Mononuclear cell (primary cell): ENCODE data around the gene BUD23. TPM values are rescaled to one million over a fixed set of nuclear protein-coding genes. Genes with fewer than 3 reads are reported as not detected.
A peak's percentile ranks its signal among the peaks of the same experiment; 100 is the strongest.
"Not testable (repeated sequence)": the region's sequence is repeated elsewhere in the genome, so short reads cannot be mapped to it uniquely, and the experiment has no call there.

Experiments
- H3K27me3 ChIP-seq: 2 replicates; pipeline ENCODE4 v1.6.0; 2011; ENCODE audit warnings: low read length, control low read depth; ENCODE audit not compliant: insufficient read depth
- H3K4me1 ChIP-seq: 2 replicates; pipeline ENCODE4 v1.5.1; 2011; ENCODE audit warnings: mild to moderate bottlenecking, low read length, control low read depth; ENCODE audit not compliant: insufficient read depth
- H3K4me3 ChIP-seq: 2 replicates; pipeline ENCODE4 v1.5.1; 2011; ENCODE audit warnings: mild to moderate bottlenecking, low read length, moderate library complexity
- H3K9me3 ChIP-seq: 2 replicates; pipeline ENCODE4 v1.5.1; 2011; ENCODE audit warnings: low read depth, mild to moderate bottlenecking, control low read depth, low read length
- total RNA-seq: library from RNA; depleted of rRNA; stranded (reverse); fragments of >200 nt; gene quantifications from one replicate; pipeline ENCODE4 v1.2.3, GENCODE V29; 2012

The BUD23 gene
- total RNA-seq, 1 donor = 31.7 TPM

GRCh38 chr7:73718438-73718881 lies 35.1 kb downstream of the BUD23 start:
- Histone ChIP-seq H3K27me3 (peaks cover 41% of the 10 kb centered on the region), H3K4me1 (peaks cover 35% of the 10 kb centered on the region), H3K4me3 (peak overlapping the region; percentile 54), H3K9me3 (no peaks in the 10 kb centered on the region)

DNA sequence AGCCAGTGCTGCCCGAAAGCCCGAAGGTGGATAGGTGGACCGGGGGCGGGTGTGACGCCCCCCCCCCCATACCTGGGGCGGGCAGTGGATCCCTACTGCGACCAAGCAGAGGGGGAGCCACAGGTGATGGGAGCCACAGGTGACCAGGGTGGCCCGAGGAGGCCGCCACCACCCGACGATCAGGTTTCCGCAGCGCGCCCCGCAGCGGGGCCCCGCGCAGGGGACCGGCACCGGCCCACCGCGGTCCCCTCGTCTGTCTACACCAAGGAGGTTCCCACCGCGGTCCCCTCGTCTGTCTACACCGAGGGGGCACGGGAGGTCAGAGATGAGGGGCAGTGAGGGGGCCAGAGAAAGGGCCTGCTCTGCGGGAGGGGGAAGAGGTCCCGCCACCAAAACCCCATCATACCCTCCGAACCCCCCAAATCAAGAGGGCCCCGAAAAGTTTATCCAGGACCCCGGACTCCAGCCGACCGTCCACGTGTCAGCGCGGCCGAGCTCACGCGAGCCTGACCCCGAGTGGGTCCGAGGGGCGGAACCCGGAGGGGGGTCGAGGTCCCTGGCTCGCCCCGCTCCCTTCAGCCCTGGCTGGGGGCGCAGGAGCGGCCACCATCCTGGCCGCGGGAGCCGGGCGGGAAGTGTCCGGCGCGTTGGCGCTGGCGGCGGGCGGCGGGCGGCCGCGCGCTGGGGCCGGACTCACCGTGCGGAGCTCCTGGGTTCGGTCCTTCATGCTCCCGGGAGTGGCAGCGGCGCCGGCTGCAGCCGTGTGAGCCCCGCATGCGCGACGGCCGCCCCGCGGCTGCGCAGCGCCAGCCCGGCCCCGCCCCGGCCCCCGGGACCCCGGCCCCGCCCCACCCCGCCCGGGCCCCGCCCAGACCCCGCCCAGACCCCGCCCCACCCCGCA lies 35.8 kb downstream of the BUD23 start, which contains the start of gene STX1A:
STX1A (minus strand) TSS at position 765 of the 901 bp plus-strand sequence; CDS start at position 727, 38 bp downstream.
- Histone ChIP-seq H3K27me3 (peaks cover 36% of the 10 kb centered on the region), H3K4me3 (peak within 1 kb of the TSS; percentile 54)

GRCh38 chr7:73719806-73720169 lies 36.4 kb downstream of the BUD23 start:
- peaks cover 36% of the 10 kb centered on the region for H3K27me3 ChIP-seq
- H3K4me3 ChIP-seq = no peak overlapping the region

More for the DNA sequence above, 35.8 kb downstream of the BUD23 start, which contains the start of gene STX1A:
- Histone ChIP-seq H3K4me1 (peaks cover 35% of the 10 kb centered on the region), H3K9me3 (no peaks in the 10 kb centered on the region)

GRCh38 chr7:73720443-73720842 lies 37.0 kb downstream of the BUD23 start:
- H3K27me3 ChIP-seq = peaks cover 34% of the 10 kb centered on the region
- H3K4me1 ChIP-seq = peaks cover 35% of the 10 kb centered on the region
- H3K9me3 ChIP-seq, H3K4me3 ChIP-seq: not testable (repeated sequence)

More at GRCh38 chr7:73719806-73720169, 36.4 kb downstream of the BUD23 start:
- Histone ChIP-seq H3K4me1 (peaks cover 35% of the 10 kb centered on the region), H3K9me3 (no peaks in the 10 kb centered on the region)

DNA sequence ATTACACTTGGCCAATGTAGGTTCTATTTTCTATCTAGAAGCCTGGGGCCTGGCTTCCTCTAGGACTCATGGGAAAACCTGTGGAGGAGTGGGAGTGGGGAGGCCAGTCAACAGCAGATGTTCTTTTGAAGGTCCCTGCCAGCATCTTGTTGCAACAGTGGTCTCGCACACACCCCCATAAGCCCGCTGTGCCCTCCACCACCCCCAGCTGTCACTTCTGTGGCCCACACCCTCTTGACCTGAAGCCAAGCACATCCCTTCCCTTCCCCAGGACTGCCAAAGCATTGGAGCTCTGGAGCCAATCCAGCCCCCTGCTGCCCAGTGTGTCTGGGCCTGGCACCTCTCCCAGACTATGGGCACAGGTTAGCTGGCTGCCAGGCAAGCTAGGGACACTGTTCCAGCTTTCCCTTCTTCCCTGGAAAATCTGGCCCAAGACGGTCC lies 38.0 kb downstream of the BUD23 start:
- Histone ChIP-seq H3K27me3 (peaks cover 31% of the 10 kb centered on the region), H3K4me1 (peaks cover 34% of the 10 kb centered on the region), H3K4me3 (no peak overlapping the region)

DNA sequence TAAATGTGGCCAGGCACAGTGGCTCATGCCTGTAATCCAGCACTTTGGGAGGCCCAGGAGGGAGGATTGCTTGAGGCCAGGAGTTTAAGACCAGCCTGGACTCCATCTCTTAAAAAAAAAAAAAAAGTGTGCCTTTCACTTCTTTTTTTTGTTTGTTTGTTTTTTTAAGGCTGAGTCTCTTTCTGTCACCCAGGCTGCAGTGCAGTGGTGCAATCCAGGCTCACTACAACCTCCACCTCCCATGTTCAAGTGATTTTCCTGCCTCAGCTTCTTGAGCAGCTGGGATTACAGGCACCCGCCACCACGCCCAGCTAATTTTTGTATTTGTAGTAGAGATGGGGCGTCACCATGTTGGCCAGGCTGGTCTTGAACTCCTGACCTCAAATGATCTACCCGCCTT lies 38.8 kb downstream of the BUD23 start:
- peaks cover 32% of the 10 kb centered on the region for H3K27me3 ChIP-seq
- H3K4me3 ChIP-seq, H3K9me3 ChIP-seq: not testable (repeated sequence)

More for the DNA sequence above, 38.0 kb downstream of the BUD23 start:
- no peaks in the 10 kb centered on the region for H3K9me3 ChIP-seq

GRCh38 chr7:73722785-73723184 lies 39.4 kb downstream of the BUD23 start:
- Histone ChIP-seq H3K4me1 (peaks cover 21% of the 10 kb centered on the region), H3K4me3 (no peak overlapping the region), H3K9me3 (no peaks in the 10 kb centered on the region), H3K27me3 (peaks cover 33% of the 10 kb centered on the region)

More for the DNA sequence above, 38.8 kb downstream of the BUD23 start:
- H3K4me1 ChIP-seq = peaks cover 27% of the 10 kb centered on the region

GRCh38 chr7:73723813-73724212 lies 40.4 kb downstream of the BUD23 start:
- H3K4me1 ChIP-seq = peaks cover 11% of the 10 kb centered on the region
- H3K4me3 ChIP-seq = no peak overlapping the region
- H3K27me3 ChIP-seq = peaks cover 35% of the 10 kb centered on the region
- H3K9me3 ChIP-seq = no peaks in the 10 kb centered on the region

DNA sequence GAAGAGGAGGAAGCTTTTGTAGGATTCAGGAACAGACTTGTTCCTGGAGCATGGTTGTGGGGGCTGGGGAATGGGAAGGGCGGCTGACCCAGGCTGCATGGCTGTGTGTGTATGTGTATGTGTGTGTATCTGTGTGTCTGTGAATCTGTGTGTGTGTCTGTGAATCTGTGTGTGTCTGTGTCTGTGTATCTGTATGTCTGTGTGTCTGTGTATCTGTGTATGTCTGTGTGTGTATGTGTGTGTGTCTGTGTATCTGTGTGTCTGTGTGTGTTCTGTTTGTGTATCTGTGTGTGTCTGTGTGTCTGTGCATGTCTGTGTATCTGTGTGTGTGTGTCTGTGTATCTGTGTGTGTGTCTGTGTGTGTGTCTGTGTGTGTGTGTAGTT lies 42.7 kb downstream of the BUD23 start:
- H3K4me1 ChIP-seq = no peaks in the 10 kb centered on the region
- no peak overlapping the region for H3K4me3 ChIP-seq
- H3K9me3 ChIP-seq = no peaks in the 10 kb centered on the region
- H3K27me3 ChIP-seq = peaks cover 26% of the 10 kb centered on the region

- H3K9me3 ChIP-seq = no peaks in the 10 kb centered on the region
- H3K4me1 ChIP-seq = no peaks in the 10 kb centered on the region
- peaks cover 21% of the 10 kb centered on the region for H3K27me3 ChIP-seq
- H3K4me3 ChIP-seq = no peak overlapping the region
Measured at GRCh38 chr7:73727952-73728351, 44.6 kb downstream of the BUD23 start.

GRCh38 chr7:73728551-73728950 lies 45.2 kb downstream of the BUD23 start:
- Histone ChIP-seq H3K4me1 (no peaks in the 10 kb centered on the region), H3K27me3 (peaks cover 21% of the 10 kb centered on the region), H3K4me3 (no peak overlapping the region), H3K9me3 (no peaks in the 10 kb centered on the region)

GRCh38 chr7:73730485-73730884 lies 47.1 kb downstream of the BUD23 start:
- H3K4me1 ChIP-seq = peaks cover 8% of the 10 kb centered on the region
- H3K9me3 ChIP-seq = no peaks in the 10 kb centered on the region
- H3K27me3 ChIP-seq = peaks cover 21% of the 10 kb centered on the region
- no peak overlapping the region for H3K4me3 ChIP-seq

GRCh38 chr7:73732397-73732796 lies 49.0 kb downstream of the BUD23 start:
- Histone ChIP-seq H3K9me3 (no peaks in the 10 kb centered on the region), H3K27me3 (peaks cover 10% of the 10 kb centered on the region), H3K4me1 (peaks cover 9% of the 10 kb centered on the region), H3K4me3 (no peak overlapping the region)

DNA sequence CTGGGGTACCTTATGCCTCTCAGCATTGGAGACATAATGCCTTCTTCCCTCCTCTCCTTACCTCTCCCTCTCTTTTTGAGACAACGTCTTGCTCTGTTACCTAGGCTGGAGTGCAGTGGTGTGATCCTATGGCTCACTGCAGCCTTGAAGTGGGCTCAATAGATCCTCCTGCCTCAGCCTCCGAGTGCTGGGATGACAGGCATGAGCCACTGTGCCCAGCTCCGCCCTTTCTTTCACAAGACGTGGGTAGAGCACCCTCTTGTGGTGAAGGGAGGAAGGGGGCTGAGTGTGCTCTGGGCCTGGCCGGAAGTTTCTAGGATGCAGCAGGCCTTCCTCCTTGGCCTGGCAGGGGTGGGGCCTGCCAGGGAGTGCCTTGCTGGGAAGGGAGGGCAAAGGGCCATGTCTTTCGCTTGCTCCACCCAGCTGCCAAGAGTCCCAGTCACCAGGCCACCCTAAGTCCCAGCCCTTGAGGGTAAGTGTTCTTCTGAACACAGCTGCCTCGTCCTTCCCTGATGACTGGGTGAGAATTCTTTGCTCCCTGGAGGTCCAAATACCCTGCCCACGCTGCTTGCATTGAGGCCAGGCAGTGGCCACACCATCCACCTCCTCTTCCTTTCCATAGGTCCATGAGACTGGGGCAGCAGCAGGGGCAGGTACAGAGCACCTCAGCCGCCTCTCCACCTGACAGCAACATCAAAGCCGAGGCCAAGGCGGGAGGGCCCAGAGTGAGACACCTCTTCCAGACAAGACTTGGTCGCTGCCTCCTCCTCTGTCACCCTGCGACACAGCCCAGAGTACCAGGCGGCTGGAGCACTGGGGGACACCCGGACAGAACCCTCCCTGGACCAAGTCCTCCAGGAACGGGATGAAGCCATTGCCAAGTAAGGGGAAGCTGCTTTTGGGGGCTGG lies 51.5 kb downstream of the BUD23 start:
- Histone ChIP-seq H3K27me3 (no peaks in the 10 kb centered on the region), H3K4me3 (no peak overlapping the region), H3K9me3 (no peaks in the 10 kb centered on the region), H3K4me1 (peaks cover 21% of the 10 kb centered on the region)

DNA sequence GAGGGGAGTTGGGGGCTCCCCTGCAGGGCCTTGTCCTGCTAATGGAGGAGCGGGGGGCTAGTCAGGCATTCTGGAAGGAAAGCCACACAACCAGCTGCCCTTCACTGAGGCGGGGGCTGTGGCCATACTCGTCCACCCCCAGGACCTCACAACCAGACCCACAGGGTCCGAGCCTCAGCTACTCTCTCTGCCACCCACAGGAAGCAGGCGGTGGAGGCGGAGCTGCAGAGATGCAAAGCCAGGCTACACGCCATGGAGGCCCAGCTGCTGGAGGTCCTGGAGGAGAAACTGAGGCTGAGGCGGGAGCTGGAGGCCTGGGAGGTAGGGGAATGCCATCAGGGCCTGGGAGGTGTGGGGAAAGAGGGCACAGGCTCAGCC lies 52.1 kb downstream of the BUD23 start:
- Histone ChIP-seq H3K4me1 (peaks cover 21% of the 10 kb centered on the region), H3K4me3 (no peak overlapping the region), H3K27me3 (no peaks in the 10 kb centered on the region), H3K9me3 (no peaks in the 10 kb centered on the region)
